C4-2B (cell line): ENCODE measurements around the gene GAS7.

Source experiments
- H3K27ac ChIP-seq: fragments of 450-650 bp; 2 replicates; pipeline ENCODE4 v1.5.1; 2017
- ZFX ChIP-seq: fragments of 450-650 bp; IDR thresholded peaks from 2 replicates; pipeline ENCODE4 v1.6.1; 2017
- TF ChIP-seq, protein P1 (sequence below): fragments of 450-650 bp; conservative IDR thresholded peaks from 2 replicates; pipeline ENCODE4 v1.5.1; 2017; ENCODE audit warnings: mild to moderate bottlenecking

GAS7 gene

DNA sequence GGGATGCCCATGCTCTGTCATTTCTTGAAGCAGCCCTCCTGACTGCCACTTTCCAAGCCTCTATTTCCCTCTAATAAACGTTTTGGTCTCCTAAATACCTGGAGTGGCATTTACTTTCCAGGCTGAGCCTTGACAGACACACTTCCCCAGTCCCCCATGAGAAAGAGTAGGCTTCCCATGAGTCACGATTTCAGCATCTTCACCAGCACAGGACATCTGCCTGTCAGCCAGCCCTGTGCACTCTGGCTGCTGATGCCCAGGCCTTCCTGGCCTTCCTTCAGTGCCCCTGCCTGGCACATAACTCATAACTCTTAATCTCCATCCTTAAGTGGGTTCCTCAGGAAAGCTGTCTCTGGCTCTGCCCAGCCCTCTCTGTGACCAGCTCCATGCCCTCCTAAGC lies 30.8 kb upstream of the GAS7 start:
- H3K27ac ChIP-seq: no peak overlapping the region
- TF ChIP-seq, protein P1, sequence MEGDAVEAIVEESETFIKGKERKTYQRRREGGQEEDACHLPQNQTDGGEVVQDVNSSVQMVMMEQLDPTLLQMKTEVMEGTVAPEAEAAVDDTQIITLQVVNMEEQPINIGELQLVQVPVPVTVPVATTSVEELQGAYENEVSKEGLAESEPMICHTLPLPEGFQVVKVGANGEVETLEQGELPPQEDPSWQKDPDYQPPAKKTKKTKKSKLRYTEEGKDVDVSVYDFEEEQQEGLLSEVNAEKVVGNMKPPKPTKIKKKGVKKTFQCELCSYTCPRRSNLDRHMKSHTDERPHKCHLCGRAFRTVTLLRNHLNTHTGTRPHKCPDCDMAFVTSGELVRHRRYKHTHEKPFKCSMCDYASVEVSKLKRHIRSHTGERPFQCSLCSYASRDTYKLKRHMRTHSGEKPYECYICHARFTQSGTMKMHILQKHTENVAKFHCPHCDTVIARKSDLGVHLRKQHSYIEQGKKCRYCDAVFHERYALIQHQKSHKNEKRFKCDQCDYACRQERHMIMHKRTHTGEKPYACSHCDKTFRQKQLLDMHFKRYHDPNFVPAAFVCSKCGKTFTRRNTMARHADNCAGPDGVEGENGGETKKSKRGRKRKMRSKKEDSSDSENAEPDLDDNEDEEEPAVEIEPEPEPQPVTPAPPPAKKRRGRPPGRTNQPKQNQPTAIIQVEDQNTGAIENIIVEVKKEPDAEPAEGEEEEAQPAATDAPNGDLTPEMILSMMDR: no peak
- TF ChIP-seq ZFX: no peak

DNA sequence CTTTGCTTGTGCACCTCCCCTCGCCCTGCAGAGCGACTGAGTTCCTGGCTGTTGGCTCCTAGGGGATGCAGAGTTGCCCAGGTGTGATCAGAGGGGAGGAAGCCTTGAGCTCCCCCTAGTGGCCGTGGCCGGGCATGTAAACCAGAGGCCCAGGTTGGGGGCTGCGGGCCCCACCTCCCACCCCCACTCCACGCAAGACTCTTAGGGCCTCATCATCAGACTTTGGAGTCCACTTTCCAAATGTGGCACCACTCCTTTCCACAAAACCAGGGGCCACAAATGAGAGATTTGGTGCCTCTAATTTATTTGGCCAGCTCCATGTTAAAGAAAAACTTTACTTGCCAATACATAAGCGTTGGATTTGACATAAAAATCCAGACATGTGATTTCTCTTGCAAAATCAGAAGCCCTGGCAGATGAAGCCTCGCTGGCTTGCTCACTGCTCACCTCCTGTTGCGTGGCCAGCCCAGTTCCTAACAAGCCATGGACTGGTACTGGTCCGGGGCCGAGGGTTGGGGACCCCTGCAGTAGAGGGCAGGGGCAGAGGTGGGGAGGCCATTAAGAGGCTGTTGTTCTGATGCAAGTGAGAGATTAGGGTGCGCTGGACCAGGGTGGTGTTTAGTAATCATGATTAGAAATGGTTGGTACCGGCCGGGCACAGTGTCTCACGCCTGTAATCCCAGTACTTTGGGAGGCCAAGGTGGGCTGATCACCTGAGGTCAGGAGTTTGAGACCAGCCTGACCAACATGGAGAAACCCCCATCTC lies 28.7 kb upstream of the GAS7 start:
- H3K27ac ChIP-seq: no peak overlapping the region
- TF ChIP-seq, protein P1: peak; percentile 96
- TF ChIP-seq ZFX: no peak

GRCh38 chr17:10224582-10225195 lies 26.3 kb upstream of the GAS7 start:
- H3K27ac ChIP-seq: peak overlapping the region; percentile 14; the same call in 1 of the 2 replicates

DNA sequence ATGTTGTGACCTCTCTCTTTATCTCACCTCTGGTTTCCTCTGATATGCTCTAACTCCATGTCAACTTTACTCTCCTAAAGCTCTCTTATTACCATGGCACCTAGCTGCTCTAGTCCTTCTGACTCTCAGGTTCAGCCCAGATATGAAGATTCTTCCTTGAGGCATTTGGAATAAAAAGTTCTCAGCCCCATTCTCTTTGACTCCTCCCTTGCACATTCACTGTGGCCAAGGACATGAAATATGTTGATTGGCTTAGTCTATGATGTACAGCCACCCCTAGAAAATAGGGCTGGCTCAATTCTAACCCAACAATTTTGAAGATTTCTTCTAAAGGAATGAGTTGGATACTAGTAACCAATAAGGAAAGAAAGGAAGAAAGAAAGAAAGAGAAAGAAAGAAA lies 20.8 kb upstream of the GAS7 start:
- no peak overlapping the region for H3K27ac ChIP-seq
- no peak for TF ChIP-seq ZFX
- TF ChIP-seq, protein P1: no peak

More at GRCh38 chr17:10224582-10225195, 26.3 kb upstream of the GAS7 start:
- no peak for TF ChIP-seq ZFX
- TF ChIP-seq, protein P1: no peak

- H3K27ac ChIP-seq: no peak overlapping the region
- no peak for TF ChIP-seq ZFX
- TF ChIP-seq, protein P1: no peak
Measured at GRCh38 chr17:10217916-10218315, 19.5 kb upstream of the GAS7 start.

DNA sequence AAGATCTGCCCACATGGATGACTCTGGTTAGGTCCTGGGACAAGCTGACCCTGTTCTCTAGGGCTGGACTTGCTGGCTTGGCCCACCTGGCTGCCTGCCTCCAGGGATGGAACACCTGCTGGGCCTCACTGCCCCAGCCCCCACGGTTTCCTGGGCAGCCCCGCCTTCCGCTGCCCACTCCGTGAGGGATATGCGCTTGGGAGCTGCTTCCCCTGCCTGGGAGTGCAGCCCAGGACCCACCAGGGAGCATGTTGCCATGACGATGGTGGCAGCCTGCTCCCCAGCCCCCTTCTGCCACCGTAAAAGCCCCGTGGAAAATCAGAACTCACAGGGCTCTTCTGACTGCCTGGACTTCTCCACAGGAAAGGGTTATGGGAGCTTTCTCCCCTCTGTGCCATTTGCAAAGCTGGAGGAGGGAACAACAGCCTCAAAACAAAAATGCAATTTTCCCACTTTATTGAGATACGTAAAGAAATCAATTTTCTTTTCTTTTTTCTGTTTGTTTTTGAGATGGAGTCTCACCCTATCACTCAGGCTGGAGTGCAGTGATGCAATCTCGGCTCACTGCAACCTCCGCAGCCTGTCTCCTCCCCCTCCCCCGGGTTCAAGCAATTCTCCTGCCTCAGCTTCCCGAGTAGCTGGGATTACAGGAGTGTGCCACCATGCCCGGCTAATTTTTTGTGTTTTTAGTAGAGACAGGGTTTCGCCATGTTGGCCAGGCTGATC lies 18.0 kb upstream of the GAS7 start:
- no peak for TF ChIP-seq ZFX
- TF ChIP-seq, protein P1: no peak
- H3K27ac ChIP-seq: no peak overlapping the region

DNA sequence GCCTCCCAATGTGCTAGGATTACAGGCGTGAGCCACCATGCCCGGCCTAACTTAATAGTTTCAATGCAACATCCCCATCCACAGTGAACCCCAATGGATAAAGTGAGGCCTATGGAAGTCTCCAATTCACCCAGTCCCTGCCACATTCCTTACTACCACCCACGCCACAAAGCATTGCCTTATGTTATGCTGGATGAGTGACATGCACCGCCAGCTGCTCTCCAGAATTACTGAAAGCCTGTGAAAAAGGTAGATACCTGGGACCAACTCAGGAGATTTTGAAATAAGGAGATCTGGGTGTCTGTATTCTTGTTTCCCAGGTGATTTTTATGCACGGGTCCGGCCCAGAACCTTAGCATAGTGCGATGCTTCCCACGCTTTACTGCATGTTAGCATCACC lies 16.9 kb upstream of the GAS7 start:
- no peak for TF ChIP-seq ZFX

More for the DNA sequence above, 16.9 kb upstream of the GAS7 start:
- H3K27ac ChIP-seq: no peak overlapping the region
